Ishikawa (cell line): ENCODE measurements around the gene USB1.

Experiments used
- CEBPB ChIP-seq: IDR thresholded peaks from 2 replicates; pipeline ENCODE4 v1.6.1; 2012
- CREB1 ChIP-seq: IDR thresholded peaks from 2 replicates; pipeline ENCODE4 v1.6.1; 2012; ENCODE audit warnings: low read depth
- EGR1 ChIP-seq: IDR thresholded peaks from 2 replicates; pipeline ENCODE4 v1.6.1; 2012
- EP300 ChIP-seq: IDR thresholded peaks from 2 replicates; pipeline ENCODE4 v1.6.1; 2012; ENCODE audit warnings: borderline replicate concordance
- FOXM1 ChIP-seq: IDR thresholded peaks from 2 replicates; pipeline ENCODE4 v1.6.1; 2012; ENCODE audit warnings: low read depth, borderline replicate concordance
- MAX ChIP-seq: IDR thresholded peaks from 2 replicates; pipeline ENCODE4 v1.6.1; 2012
- NFIC ChIP-seq: IDR thresholded peaks from 2 replicates; pipeline ENCODE4 v1.6.1; 2012
- RAD21 ChIP-seq: IDR thresholded peaks from 2 replicates; pipeline ENCODE4 v1.6.1; 2012; ENCODE audit warnings: low read depth
- REST ChIP-seq: IDR thresholded peaks from 2 replicates; pipeline ENCODE4 v1.6.1; 2012; ENCODE audit warnings: low read depth, mild to moderate bottlenecking
- TAF1 ChIP-seq: IDR thresholded peaks from 2 replicates; pipeline ENCODE4 v1.6.1; 2012; ENCODE audit warnings: low read depth, mild to moderate bottlenecking
- TCF12 ChIP-seq: IDR thresholded peaks from 2 replicates; pipeline ENCODE4 v1.6.1; 2012; ENCODE audit warnings: low read depth
- TEAD4 ChIP-seq: IDR thresholded peaks from 2 replicates; pipeline ENCODE4 v1.6.1; 2012
- USF1 ChIP-seq: IDR thresholded peaks from 2 replicates; pipeline ENCODE4 v1.6.1; 2012
- YY1 ChIP-seq: IDR thresholded peaks from 2 replicates; pipeline ENCODE4 v1.6.1; 2012; ENCODE audit warnings: low read depth
- ZBTB7A ChIP-seq: IDR thresholded peaks from 2 replicates; pipeline ENCODE4 v1.6.1; 2012; ENCODE audit warnings: low read depth

Gene USB1

GRCh38 chr16:57981636-57982035 lies 19.6 kb upstream of the USB1 start:
- no peak for TF ChIP-seq TCF12
- TF ChIP-seq USF1 = no peak
- TF ChIP-seq EP300 = no peak
- TF ChIP-seq CEBPB = no peak
- TF ChIP-seq NFIC = no peak
- no peak for TF ChIP-seq TEAD4

- TF ChIP-seq EP300 (no peak), REST (no peak), EGR1 (no peak), TAF1 (no peak), ZBTB7A (no peak), CREB1 (no peak), TEAD4 (no peak), RAD21 (no peak), CEBPB (no peak), YY1 (no peak), USF1 (no peak)
These were observed 18.8 kb upstream of the USB1 start for GRCh38 chr16:57982385-57982784.

- peak; percentile 52; the same call in 1 of the 2 replicates for TF ChIP-seq MAX
- TF ChIP-seq CEBPB = no peak
These were observed 16.6 kb upstream of the USB1 start for GRCh38 chr16:57984443-57985203.

GRCh38 chr16:57985204-57986181 lies 15.7 kb upstream of the USB1 start:
- TF ChIP-seq ZBTB7A (0 out of 2 replicates have a peak, but pooled peaks have one; percentile 59), TCF12 (no peak)

- no peak for TF ChIP-seq YY1
- no peak for TF ChIP-seq TEAD4
- TF ChIP-seq MAX = no peak
- TF ChIP-seq ZBTB7A = no peak
- TF ChIP-seq TCF12 = no peak
- TF ChIP-seq FOXM1 = no peak
- no peak for TF ChIP-seq TAF1
- no peak for TF ChIP-seq RAD21
- no peak for TF ChIP-seq EP300
- no peak for TF ChIP-seq REST
- no peak for TF ChIP-seq EGR1
- TF ChIP-seq USF1 = no peak
- no peak for TF ChIP-seq CEBPB
- no peak for TF ChIP-seq CREB1
- TF ChIP-seq NFIC = no peak
These were observed 15.0 kb upstream of the USB1 start for GRCh38 chr16:57986196-57986595.

GRCh38 chr16:57987441-57988177 lies 13.6 kb upstream of the USB1 start:
- TF ChIP-seq MAX (no peak), RAD21 (no peak), TCF12 (no peak), NFIC (no peak), FOXM1 (no peak), EP300 (no peak)
